Hepatic stellate cell (primary cell): ENCODE data around the gene CD300LF.

Source experiments
- DNase-seq: peaks from one replicate; pipeline ENCODE4 v3.0.0; 2011; ENCODE audit warnings: low spot score

Gene CD300LF

GRCh38 chr17:74729866-74730265 lies 17.1 kb upstream of the CD300LF start:
- DNase-seq = no peak

DNA sequence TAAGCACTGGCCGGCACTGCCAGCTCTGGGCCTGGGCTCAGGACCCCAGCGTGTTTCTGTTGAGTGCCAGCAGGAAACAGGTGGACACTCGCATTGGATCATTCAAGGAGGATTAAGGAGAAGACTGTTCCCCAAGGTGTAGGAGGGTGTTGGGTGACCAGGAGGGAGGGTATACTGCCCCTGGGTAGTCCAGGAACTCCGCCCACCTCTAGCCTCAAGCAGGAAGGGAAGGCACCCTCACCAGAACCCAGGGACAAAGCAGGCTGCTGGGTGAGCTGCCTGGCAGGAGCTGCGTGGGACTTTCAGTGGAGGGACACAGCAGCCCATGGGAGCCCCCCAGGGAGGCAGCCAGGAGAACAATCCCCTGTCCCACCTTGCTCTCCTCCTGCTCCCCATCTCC lies 16.6 kb upstream of the CD300LF start:
- no peak for DNase-seq

GRCh38 chr17:74728702-74729075 lies 16.0 kb upstream of the CD300LF start:
- DNase-seq = no peak

DNA sequence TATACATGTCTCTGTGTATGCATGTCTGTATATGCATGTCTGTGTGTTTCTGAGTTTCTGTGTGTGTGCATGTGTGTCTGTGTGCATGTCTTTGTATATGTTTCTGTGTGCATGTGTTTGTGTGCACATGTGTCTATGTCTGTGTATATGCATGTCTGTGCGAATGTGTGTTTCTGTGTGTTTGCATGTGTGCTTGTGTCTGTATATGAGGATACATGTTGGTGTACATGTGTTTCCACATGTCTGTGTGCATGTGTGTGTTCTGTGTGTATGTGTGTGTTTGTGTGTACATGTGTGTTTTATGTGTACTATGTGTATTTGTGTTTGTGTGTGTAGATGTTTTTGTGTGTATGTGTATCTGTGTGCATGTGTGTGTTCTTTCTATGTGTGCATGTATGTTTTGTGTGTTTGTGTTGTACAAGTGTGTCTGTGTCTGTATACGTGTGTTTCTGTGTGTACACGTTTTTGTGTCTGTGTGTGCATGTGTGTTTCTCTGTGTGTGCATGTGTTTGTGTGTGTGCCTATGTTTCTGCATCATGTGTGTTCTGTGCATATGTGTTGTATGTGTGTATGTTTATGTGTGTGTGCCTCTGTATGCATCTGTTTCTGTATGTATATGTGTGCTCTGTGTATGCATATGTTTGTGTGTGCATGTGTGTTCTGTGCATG lies 15.4 kb upstream of the CD300LF start:
- DNase-seq = no peak

GRCh38 chr17:74725111-74725510 lies 12.4 kb upstream of the CD300LF start:
- DNase-seq = no peak

- no peak for DNase-seq
Observed at GRCh38 chr17:74723891-74724290, 11.2 kb upstream of the CD300LF start.

DNA sequence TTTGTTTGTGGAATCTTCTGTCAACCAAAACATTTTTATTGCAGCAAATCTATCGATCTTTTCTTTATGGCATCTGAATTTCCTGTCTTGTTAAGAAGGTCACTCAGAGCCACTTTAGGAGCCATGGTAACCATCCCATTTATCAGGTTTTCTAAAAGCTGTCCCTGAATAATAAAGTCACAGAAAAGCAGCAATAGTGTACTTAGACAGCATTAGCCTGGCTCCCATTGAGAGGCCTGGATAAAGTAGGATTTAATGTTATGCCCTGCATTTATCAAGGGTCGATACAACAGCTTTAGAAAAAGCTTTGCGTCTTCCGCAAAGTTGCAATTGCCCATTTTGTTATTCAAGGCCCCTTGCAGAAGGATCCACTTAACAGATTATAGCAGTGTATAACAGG lies 10.1 kb upstream of the CD300LF start:
- no peak for DNase-seq

DNA sequence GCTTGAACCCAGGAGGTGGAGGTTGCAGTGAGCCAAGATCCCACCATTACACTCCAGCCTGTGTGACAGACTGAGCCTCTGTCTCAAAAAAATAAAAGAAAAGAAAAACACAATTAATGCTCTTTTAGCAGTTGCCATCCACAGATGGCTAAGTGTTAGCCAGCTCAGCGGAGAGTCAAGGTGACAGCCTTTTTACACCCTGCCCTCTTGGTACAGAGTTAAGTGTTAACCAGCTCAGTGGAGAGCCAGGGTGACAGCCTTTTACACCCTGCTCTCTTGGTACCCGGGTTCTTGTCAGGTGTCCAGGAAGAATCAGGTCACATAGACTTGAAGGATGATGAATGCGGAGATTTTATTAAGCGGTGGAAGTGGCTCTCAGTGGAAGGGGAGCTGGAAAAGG lies 7.8 kb upstream of the CD300LF start:
- no peak for DNase-seq

GRCh38 chr17:74715144-74715543 lies 2.4 kb upstream of the CD300LF start:
- DNase-seq = no peak

- no peak for DNase-seq
Observed at GRCh38 chr17:74713171-74713755, 540 bp upstream of the CD300LF start.

DNA sequence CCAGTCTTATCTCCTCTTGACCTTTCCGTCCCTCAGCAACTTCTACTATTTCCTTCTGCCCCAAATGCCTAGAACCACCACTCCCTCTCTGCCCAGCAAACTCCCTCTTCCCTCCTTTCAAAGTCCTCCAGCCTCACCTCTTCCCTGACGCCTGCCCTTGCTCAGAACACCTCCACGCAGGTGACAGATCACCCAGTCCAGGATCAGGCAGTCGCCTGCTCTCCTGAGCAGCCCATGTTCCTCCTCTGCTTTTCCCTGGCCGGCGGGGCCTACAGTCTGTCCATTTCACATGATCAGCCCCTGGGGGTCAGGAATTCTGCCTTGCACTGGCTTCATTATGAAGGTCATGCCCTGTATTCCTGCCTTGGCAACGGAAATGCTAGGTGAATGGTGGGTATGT lies 422 bp downstream of the CD300LF start:
- DNase-seq = no peak

DNA sequence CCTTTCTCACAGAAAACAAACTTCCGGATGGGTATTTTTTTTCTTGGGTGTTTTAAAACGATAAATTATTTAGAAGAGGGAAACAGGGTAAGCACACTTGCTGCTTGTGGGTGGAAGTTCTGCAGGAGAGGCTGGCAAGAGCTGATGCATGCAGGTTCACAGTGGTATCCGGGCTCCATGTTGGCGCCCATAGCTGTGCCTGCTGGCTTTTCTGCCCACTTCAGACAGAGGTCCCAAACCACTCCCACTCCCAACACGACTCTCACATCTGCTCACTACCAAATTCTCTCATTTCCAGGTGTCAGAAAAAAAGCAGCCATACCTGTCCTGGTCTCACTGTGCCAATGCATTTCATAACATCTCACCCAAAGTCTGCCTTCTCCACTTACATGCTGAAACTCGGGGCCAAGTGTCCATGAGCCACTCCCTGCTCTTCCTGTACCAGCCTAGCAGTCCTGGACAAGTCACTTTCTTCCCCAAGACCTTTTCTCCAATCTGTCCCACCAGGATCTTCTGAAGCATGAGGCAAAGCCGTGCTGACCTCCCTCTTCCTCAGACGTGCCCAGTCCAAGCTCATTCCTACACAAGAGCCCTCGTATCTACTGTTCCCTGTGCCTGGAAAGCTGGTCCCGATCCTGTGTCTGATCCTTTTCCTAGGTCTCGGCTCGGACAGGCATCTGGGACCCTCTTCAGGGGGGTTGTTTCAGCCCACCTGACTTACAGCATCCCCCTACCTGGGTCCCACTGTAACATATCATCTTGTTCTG lies 1.5 kb downstream of the CD300LF start:
- DNase-seq = no peak

DNA sequence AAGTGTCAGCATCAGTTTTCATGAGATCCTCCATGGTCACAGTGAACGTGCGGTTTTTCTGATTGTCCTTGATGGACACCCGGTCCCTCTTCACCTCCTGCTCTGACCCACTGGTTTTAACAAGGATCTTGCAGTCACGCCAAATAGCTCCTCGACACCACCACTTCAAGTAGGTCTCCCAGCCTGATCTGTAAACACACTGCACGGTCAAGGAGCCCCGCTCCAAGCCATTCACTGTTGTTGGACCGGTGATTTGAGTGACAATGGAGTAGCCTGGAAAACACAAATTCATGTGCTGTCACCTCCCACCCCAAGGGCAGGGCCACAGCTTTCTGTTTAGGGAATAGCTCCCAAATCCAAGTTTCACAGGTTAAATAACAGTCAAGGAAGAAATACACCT lies 8.2 kb downstream of the CD300LF start:
- DNase-seq = no peak

GRCh38 chr17:74703311-74703710 lies 9.4 kb downstream of the CD300LF start:
- no peak for DNase-seq

DNA sequence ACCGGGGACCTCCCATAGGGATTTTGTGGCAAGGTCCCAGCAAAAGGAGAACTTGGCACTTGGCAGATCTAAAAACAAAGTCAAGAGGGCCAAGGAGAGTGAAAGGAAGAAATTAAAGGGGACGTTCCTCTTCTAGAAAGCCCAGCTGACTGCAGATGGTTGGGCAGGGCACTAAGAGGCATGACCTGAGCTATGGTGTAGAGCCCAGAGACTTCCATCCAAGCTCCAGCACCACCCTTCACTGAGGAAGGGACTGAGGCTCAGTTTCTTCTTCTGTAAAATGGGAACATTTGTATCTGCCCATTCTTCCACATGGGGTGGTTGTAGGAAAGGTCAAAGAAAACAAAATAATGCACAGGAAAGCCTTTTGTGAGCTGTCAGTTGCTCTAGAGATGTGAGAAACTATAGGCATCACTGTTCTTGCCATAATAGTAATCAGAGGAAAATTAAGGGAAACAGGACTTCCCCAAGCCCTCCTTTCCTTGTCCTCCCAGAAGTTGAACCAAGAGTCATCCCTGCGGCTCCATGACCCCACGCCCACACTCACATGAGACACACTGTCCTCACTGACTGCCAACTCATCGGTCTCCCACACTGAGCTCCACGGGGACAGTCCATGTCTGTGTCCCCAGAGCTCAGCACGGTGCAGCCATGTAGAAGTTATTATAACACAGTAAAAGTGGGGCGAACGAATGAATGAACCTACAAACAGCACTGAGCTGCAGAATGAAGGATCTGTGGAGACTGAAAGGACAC lies 10.4 kb downstream of the CD300LF start:
- no peak for DNase-seq

GRCh38 chr17:74699236-74699635 lies 13.5 kb downstream of the CD300LF start:
- DNase-seq = no peak

DNA sequence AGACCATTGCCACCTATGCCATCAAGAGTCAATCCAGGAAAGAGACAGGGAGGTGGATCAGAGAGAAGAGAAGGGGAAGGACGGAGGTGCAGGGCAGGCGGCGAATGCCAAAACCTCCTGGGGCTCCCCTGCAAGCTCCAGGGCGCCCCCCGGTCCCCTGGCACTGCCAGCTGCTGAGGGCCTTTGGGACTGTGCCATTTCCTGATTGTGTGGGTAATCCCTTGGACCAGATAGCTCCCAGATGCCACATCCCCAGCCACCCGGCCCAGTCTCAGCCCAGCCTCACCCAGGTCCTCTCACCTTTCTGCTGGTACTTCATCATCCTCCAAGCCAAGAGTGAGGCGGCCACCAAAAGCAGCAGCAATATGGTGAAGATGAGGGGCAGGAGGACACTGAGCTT lies 14.7 kb downstream of the CD300LF start:
- DNase-seq = no peak

DNA sequence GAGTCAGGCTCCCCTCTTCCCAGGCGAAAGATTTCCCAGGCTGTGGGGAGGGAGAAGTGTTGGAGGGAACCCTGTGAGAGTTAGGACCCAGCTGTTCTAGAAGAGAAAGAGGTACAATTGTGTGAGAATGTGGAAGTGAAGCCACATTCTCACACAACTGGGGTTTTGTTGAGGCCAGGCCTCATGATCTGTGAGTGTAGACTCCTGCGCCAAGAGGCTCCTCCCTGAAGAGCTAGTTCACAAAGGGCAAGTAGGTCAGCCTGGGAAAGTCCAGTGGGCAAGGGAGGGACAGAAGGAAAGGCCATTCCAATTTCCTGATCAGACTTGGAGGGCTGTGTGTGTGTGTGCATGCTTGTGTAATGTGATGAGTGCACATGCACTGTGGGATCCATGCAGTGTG lies 15.2 kb downstream of the CD300LF start:
- no peak for DNase-seq

- no peak for DNase-seq
Observed at GRCh38 chr17:74695629-74696028, 17.1 kb downstream of the CD300LF start.

GRCh38 chr17:74694081-74694480 lies 18.6 kb downstream of the CD300LF start:
- DNase-seq = no peak

GRCh38 chr17:74691151-74691550 lies 21.6 kb downstream of the CD300LF start:
- no peak for DNase-seq

GRCh38 chr17:74690409-74690825 lies 22.3 kb downstream of the CD300LF start:
- no peak for DNase-seq

GRCh38 chr17:74687886-74688285 lies 24.8 kb downstream of the CD300LF start:
- DNase-seq = no peak
